H1 (cell line): ENCODE data around the gene TACC2.

Experiments used
- CHD2 ChIP-seq: IDR thresholded peaks from 2 replicates; pipeline ENCODE4 v1.6.1; 2012; ENCODE audit warnings: low read length, improper control_type of control experiment
- EGR1 ChIP-seq: IDR thresholded peaks from 2 replicates; pipeline ENCODE4 v1.6.1; 2011; ENCODE audit warnings: low read depth, low read length, borderline replicate concordance
- EZH2 ChIP-seq: fragments of 200-600 bp; sonication (generic); IDR thresholded peaks from 2 replicates; pipeline ENCODE4 v1.7.1; 2012; ENCODE audit warnings: low read depth, mild to moderate bottlenecking, moderate library complexity, low read length, inconsistent platforms; ENCODE audit not compliant: severe bottlenecking
- GABPA ChIP-seq: IDR thresholded peaks from 2 replicates; pipeline ENCODE4 v1.6.1; 2011; ENCODE audit warnings: mild to moderate bottlenecking, low read length, moderate library complexity, borderline replicate concordance; ENCODE audit not compliant: insufficient read depth
- GTF2F1 ChIP-seq: IDR thresholded peaks from 2 replicates; pipeline ENCODE4 v1.6.1; 2012; ENCODE audit warnings: low read depth, low read length, improper control_type of control experiment, borderline replicate concordance
- MAFK ChIP-seq: IDR thresholded peaks from 2 replicates; pipeline ENCODE4 v1.6.1; 2012; ENCODE audit warnings: low read depth, mild to moderate bottlenecking, improper control_type of control experiment, low read length
- POLR2A ChIP-seq, 2 experiments: IDR thresholded peaks; 1 replicate in 1 of 2; 2 replicates in 1 of 2; pipeline ENCODE4 v1.6.1; 2011; ENCODE audit warnings: low read depth in 2 of 2, low read length in 2 of 2, mild to moderate bottlenecking in 2 of 2; ENCODE audit errors: control extremely low read depth in 1 of 2
- POLR2AphosphoS5 ChIP-seq: IDR thresholded peaks from 2 replicates; pipeline ENCODE4 v1.6.1; 2011; ENCODE audit warnings: low read depth, low read length
- SIN3A ChIP-seq, 2 experiments: IDR thresholded peaks in 1 of 2; conservative IDR thresholded peaks in 1 of 2; 2 replicates each; pipeline ENCODE4 v1.6.1; 2011 to 2012; ENCODE audit warnings: low read length in 2 of 2, improper control_type of control experiment in 1 of 2, low read depth in 1 of 2, mild to moderate bottlenecking in 1 of 2
- TAF1 ChIP-seq: IDR thresholded peaks from 2 replicates; pipeline ENCODE4 v1.6.1; 2011; ENCODE audit warnings: mild to moderate bottlenecking, low read depth, low read length
- USF2 ChIP-seq: IDR thresholded peaks from 2 replicates; pipeline ENCODE4 v1.6.1; 2011; ENCODE audit warnings: low read length, improper control_type of control experiment
- YY1 ChIP-seq: IDR thresholded peaks from 2 replicates; pipeline ENCODE4 v1.6.1; 2011; ENCODE audit warnings: low read depth, mild to moderate bottlenecking, low read length
- TF ChIP-seq, protein P1 (sequence below), 3 experiments: IDR thresholded peaks; 1 replicate in 2 of 3; 2 replicates in 1 of 3; pipeline versions ENCODE4 v1.5.1 to v1.6.1; 2011; ENCODE audit warnings: low read length in 3 of 3, mild to moderate bottlenecking in 3 of 3, inconsistent platforms in 2 of 3, low read depth in 1 of 3, moderate library complexity in 1 of 3; ENCODE audit not compliant: insufficient read depth in 1 of 3; ENCODE audit errors: control extremely low read depth in 1 of 3

GRCh38 chr10:122113161-122113944, 124.4 kb downstream of the TACC2 start:
- TF ChIP-seq, protein P1, sequence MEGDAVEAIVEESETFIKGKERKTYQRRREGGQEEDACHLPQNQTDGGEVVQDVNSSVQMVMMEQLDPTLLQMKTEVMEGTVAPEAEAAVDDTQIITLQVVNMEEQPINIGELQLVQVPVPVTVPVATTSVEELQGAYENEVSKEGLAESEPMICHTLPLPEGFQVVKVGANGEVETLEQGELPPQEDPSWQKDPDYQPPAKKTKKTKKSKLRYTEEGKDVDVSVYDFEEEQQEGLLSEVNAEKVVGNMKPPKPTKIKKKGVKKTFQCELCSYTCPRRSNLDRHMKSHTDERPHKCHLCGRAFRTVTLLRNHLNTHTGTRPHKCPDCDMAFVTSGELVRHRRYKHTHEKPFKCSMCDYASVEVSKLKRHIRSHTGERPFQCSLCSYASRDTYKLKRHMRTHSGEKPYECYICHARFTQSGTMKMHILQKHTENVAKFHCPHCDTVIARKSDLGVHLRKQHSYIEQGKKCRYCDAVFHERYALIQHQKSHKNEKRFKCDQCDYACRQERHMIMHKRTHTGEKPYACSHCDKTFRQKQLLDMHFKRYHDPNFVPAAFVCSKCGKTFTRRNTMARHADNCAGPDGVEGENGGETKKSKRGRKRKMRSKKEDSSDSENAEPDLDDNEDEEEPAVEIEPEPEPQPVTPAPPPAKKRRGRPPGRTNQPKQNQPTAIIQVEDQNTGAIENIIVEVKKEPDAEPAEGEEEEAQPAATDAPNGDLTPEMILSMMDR (IDR thresholded peaks at IDR 0.05; ENCODE audit: control extremely low read depth in 1 of 3, insufficient read depth in 1 of 3, low read depth in 1 of 3, low read length in 3 of 3): peak; percentile 10 to 37 (median 34); a peak in 3 of 4 replicates
- peak; percentile 88 for TF ChIP-seq USF2
- peak; percentile 9 to 56; a peak in 1 of 3 replicates for TF ChIP-seq POLR2A (IDR thresholded peaks at IDR 0.05; ENCODE audit: control extremely low read depth in 1 of 2, low read depth in 2 of 2, low read length in 2 of 2)
- no peak; the same call in 1 of the 2 replicates for TF ChIP-seq POLR2AphosphoS5
- no peak for TF ChIP-seq GABPA
- no peak for TF ChIP-seq GTF2F1
- TF ChIP-seq MAFK: no peak
- no peak for TF ChIP-seq YY1
- no peak for TF ChIP-seq CHD2
- no peak for TF ChIP-seq TAF1
- TF ChIP-seq EGR1: no peak
- no peak for TF ChIP-seq SIN3A (conservative IDR thresholded peaks at IDR 0.05 in 1 of 2, IDR thresholded peaks at IDR 0.05 in 1 of 2; ENCODE audit: low read depth in 1 of 2, low read length in 2 of 2)
- no peak for TF ChIP-seq EZH2
